PFSK-1 (cell line): Measurements from ENCODE around the gene NEU3.

ENCODE experiments used
- FOXP2 ChIP-seq: optimal IDR thresholded peaks from 2 replicates; pipeline ENCODE3; 2011; ENCODE audit warnings: borderline replicate concordance, control low read depth, inconsistent platforms; ENCODE audit not compliant: insufficient read depth; ENCODE audit errors: extremely low read length, extremely low read depth
- POLR2AphosphoS5 ChIP-seq: IDR thresholded peaks from 2 replicates; pipeline ENCODE4 v1.6.1; 2012; ENCODE audit warnings: low read depth, mild to moderate bottlenecking, control low read depth, low read length, moderate library complexity
- REST ChIP-seq, 2 experiments: IDR thresholded peaks; 2 replicates each; pipeline versions ENCODE4 v1.6.1 to v1.8.0; 2011 to 2012; ENCODE audit warnings: low read depth in 2 of 2, low read length in 2 of 2, control low read depth in 1 of 2, inconsistent platforms in 1 of 2, mild to moderate bottlenecking in 1 of 2, moderate library complexity in 1 of 2; ENCODE audit not compliant: insufficient read depth in 1 of 2
- SIN3A ChIP-seq: IDR thresholded peaks from 2 replicates; pipeline ENCODE4 v1.6.1; 2012; ENCODE audit warnings: mild to moderate bottlenecking, low read length, moderate library complexity, borderline replicate concordance; ENCODE audit not compliant: insufficient read depth
- TAF1 ChIP-seq: IDR thresholded peaks from 2 replicates; pipeline ENCODE4 v1.6.1; 2012; ENCODE audit warnings: low read length, control low read depth, borderline replicate concordance; ENCODE audit not compliant: insufficient read depth

- TF ChIP-seq POLR2AphosphoS5 (no peak), REST (IDR thresholded peaks at IDR 0.05; ENCODE audit: insufficient read depth in 1 of 2, low read depth in 2 of 2, low read length in 2 of 2) (no peak), SIN3A (no peak), TAF1 (no peak), FOXP2 (no peak)
Measured at GRCh38 chr11:75040167-75040770, 51.5 kb downstream of the NEU3 start.
